HG03520 (cell line): Measurements from ENCODE around the gene PRUNE2.
"Not testable (repeated sequence)": the region's sequence is repeated elsewhere in the genome, so short reads cannot be mapped to it uniquely, and the experiment has no call there.

ENCODE experiments used
- ATAC-seq: cut with Tn5 transposase; IDR thresholded peaks from one replicate; pipeline ENCODE4 v1.9.1; 2021; ENCODE audit warnings: mild to moderate bottlenecking, moderate library complexity; ENCODE audit not compliant: unreplicated experiment

Gene PRUNE2

DNA sequence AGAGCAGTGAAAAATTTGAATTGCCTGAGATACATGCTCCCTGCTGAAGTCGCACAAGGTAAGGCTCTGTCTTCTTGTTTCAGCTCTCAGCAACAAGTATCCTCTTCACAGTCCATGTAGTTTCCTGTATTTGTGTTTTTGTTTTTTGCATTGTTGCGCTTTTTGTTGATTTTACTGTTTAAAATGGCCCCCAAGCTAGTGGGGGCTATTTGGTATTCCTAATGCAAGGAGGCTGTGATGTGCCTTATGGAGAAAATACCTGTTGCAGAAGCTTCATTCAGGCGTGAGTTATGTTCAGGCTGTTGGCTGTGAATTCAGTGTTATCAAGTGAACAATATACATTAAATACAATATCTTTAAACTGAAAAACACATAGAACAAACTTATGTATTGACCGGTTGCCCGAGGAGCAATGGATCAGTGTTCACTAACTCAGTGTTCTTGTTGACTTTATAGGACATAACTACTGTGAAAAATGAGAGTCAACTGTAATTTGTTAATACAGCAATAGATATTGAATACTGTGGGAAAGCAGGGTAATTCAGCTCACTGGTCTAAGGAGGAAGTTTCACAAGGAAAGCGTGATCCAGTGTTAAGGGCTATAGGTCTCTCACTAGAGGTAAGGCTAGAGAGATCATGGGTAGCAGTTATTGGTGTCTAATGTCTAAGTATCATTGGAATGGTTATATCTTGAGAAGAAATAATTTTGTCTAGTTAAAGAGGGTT is 296.5 kb downstream of the PRUNE2 start:
- no peak for ATAC-seq

DNA sequence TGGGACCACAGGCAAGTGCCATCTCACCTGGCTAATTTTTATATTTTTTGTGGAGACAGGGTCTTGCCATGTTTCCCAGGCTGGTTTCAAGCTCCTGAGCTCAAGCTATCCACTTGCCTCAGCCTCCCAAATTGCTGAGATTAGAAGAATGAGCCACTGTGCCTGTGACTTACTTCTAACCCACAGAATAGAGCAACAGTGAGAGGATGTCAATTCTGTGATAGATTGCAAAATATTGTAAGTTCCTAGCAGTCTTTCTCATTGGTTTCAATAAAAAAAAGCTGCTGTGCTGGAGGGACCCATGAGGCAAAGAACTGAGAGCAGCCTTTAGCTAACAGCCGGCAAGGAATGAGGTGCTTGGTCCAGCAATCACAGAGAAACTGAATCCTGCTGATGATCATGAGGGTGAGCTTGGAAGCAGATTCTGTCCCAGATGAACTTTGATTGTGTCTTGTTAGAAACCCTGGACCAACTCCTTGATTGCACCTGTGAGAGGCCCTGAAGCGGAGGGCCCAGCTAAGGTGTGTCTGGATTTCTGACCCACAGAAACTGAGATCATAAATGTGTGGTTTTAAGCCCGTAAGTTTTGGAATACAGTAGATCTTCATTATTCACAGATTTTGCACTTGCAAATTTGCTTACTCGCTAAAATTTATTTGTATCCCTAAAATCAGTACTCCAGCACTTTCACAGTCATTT is 297.2 kb downstream of the PRUNE2 start:
- ATAC-seq: no peak

DNA sequence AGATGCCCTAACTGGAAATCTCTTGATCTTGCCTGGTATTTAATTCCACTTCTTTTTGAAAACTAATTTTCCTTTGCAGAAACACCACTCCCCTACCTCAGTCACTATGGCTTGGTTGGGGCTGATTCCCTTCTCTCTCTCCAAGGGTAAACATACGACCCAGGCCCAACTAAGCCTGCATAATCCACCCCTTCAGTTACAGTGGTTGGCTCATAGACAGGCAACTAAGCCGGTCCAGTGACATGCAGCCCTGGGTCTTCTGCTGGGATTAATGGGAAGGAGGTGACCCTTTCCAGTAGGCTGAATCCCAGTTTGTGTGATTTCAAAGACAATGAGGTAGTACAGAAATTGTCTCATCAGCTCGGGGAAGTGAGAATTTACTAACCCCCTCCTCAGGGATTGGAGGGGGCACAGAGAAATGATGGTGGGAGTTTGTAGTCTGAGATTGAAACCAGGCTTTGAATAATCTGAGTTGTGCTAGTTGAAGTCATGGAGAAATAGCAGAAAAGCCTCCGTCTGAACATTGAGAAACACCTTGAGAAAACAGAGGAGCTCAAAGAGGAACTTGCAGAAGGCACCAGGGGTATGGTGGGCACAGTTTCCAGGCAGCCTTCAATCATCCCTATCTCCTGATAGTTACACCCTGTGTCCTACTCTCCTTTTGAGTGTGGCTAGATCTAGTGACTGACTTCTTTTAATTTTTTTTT is 298.0 kb downstream of the PRUNE2 start:
- no peak for ATAC-seq

- peak; percentile 95 for ATAC-seq
Observed at GRCh38 chr9:76605321-76605900, 300.5 kb downstream of the PRUNE2 start.

DNA sequence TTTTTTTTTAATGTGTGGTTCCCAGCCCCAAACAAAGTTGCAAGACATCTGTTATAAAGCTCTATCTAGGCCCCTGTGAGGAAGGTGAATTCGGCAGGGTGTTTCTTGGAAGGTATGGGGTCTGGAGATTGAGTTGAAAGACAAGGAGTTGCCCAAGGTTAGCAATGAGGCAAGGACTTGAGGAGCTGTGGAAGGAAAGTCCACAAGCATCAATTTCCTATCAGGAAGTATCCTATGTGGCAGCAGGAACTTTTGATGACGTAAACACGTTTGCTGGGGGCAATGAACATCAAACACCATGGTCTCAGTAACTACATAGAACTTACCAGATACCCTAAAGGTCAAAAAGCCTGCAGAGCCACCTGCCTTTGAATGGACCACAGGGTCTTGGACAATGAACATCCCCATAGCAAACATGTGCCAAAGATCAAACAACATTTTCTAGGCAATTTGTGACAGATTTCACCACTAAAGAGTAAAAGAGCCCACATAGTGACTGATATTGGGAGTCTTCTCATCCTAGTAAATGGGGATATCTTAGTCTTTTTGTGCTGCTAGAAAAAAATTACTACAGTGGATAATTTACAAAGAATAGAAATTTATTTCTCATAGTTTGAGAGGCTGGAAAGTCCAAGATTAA is 301.9 kb downstream of the PRUNE2 start:
- no peak for ATAC-seq

DNA sequence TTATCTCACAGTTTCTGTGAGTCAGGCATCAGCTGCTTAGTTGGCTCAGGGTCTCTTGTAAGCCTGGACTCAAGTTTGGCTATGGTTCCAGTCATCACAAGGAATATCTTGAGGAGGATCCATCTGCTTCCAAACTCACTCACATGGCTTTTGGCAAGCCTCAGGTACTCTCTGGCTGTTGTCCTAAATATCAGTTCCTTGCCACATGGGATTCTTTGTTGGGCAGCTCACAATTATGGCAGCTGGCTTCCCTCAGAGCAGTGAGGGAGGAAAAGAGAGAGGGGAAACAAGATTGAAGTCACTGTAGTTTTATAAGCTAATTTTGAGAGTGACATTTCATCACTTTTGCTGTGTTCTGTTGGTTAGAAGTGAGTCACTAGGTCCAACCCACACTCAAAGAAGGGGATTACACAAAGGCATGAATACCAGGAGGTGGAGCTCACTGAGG is 302.4 kb downstream of the PRUNE2 start:
- no peak for ATAC-seq

GRCh38 chr9:76602199-76602598 is 303.7 kb downstream of the PRUNE2 start:
- ATAC-seq: no peak

- no peak for ATAC-seq
Observed at GRCh38 chr9:76600007-76600615, 305.8 kb downstream of the PRUNE2 start.

GRCh38 chr9:76598981-76599380 is 306.9 kb downstream of the PRUNE2 start:
- ATAC-seq: no peak

DNA sequence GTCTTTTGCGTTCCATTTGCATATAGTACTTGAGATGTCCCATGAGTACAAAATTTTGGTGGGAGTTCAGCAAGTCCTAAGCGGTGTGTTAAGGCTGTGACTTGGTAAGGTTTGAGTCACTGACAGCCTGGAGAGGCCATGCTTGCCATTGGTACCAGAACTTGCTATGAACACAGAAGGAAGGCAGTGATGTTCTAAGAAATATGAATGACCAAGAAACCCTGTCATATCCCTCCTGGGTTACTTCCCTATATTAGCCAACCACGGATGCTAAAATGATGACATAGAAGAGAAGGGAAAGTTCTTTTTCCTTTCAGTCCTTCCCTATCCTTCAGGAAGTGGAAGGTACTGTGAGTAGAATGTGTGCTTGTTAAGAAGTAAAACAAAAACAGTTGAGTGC is 310.3 kb downstream of the PRUNE2 start:
- no peak for ATAC-seq

DNA sequence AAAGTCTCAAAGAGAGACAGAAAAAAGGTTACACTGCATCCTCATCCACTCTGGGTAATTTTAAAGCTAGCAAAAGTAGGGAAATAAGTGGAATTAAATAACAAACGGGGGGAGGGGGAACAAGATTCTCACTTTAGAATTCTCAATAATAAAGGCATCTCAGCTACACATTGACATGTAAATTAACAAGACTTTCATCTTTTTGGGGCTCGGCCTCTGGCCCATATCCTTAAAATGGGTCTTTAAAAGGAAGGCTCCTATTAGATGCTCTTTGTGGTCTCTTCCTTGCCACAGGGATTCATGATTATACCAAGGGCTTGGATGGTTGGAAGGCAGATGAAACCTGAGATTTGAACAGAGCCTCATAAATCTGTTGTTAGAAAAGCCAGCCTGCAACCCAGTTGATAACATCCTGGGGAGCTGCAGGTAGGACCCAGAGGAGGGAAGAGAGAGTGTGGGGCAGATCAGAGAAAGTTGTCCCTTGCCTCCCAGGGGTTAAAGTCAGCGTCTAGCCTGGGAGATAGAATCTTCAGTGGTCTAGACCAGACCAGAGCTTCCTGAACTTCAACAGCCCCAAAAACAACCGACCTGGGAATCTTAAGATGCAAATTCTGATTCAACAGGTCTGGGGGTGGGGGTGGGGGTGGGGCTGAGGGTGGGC is 311.0 kb downstream of the PRUNE2 start:
- ATAC-seq: no peak

DNA sequence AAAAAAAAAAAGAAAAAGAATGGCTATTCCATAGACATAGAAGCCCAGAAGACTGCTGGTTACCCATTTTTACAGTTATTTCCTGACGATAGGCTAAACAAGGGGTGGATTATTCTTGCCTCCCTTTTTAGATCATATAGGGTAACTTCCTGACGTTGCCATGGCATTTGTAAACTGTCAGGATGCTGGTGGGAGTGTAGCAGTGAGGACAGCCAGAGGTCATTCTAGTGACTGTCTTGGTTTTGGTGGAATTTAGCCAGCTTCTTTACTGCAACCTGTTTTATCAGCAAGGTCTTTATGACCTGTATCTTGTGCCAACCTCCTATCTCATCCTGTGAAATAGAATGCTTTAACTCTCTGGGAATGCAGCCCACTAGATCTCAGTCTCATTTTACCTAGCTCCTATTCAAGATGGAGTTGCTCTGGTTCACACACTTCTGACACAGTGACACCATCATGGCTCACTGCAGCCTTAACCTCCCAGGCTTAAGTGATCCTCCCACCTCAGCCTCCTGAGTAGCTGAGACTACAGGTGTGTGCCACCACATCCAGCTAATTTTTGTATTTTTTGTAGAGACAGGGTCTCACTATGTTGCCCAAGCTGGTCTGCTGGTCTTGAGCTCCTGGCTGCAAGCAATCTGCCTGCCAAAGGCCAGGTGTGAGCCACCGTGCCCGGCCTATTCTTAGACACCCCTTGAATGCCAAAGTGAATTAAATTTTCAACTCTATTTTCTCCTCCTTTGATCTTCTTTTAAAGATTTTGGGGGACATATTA is 311.8 kb downstream of the PRUNE2 start:
- ATAC-seq: not testable (repeated sequence)

DNA sequence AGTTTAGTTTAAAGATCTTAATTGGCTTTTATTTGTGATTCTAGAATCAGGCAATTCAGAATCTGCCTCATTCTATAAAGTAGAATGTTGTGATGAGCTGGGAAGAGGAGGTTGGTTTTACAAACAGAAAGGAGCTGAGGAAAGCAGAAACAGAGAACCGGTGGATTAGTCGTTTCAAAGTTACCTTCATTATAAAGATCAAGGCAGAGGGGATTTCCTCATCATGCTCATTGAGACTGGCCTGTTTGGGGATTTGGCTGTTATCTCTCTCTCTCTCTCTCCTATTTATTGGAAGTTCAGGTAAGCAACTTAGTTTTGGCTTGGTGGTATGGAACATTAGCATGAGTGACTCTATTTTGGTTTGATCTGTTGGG is 313.0 kb downstream of the PRUNE2 start:
- ATAC-seq: no peak

DNA sequence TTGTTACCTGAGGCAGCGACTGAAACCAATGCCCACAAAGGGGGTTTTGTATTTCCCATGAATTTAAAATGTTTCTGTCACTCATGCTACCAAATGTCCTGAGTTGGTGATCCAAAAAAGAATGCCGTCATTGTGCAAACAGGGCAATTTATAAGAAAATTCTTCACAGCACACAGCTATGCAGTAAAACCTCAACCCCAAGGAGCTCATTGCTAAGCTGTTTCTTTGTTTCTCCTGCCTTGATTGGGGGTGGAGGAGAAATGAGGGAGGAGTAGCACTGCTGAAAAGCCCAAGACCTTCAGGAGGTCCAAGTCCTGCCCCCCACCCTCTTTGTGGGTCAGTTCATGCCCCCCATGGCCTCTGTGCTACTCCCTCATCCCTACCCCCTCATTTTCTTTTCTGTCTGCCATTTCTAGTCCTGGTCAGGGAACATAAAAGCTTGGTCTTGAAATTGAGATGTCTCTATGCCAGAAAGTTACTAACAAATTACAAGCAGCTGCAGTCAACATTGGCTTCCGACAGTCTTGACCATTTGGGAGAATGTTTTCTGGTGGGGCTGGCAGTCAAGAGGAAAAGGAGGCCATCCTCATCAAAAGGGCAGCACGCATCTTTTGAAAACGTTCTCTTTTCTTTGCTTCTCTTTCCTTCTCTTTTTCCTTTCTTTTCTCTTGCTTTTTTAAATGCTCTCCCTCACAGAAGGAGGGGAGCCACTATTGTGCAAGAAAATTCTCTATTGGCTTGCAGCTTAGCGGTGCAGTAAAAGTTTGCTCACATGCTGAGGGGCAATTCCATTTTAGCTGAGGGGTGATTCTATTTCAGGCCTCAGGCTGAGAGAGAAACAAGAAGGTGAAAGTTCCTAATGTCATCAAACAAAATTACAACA is 313.6 kb downstream of the PRUNE2 start:
- ATAC-seq: no peak

DNA sequence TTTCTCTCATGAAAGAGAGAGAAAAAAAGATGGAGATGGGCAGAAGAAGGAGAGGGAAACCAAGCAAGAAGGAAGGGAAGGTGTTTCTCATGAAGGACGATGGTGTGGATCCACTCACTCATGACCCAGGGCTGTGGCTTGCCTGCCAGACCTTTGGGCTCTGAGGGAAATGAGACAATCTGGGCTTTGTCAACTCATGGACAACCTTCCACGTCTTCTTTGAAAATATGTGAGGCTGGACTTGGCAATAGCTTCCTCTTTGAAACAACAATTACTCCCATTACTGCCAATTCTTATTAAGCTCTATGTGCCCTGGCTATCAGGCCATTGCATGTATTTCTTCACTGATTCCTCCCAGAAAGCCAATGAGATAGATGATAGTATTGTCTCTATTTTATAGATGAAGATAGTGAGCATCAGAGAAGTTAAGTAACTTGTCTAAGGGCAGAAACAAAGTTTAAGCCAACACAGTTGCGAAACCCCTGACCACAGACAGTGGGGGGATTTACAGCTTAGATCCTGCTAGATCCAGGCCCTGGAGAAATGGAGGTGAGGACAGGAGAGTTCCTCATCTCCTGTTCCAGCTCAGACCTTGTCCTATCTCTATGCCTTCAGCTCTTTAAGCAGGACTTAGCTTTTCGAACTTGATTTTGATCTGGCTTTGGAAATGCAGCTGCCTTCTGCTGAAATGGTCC is 314.5 kb downstream of the PRUNE2 start:
- no peak for ATAC-seq

DNA sequence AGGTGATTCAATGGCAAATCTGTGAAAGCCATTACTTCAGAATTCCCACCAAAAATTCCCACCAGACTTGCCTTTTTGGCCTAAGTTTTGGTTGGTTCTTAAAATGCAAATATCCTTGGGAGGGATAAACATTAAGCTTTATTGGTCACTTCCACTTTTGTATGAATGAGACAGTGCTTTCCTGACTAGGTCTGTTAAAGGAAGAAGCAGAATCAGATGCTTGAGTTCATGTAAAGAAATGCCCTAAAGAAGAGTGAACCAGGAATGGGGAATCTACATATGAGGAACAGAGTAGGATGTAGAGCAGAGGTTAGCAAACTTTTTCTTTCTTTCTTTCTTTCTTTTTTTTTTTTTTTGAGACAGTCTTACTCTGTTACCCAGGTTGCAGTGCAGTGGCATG is 317.6 kb downstream of the PRUNE2 start:
- ATAC-seq: no peak

DNA sequence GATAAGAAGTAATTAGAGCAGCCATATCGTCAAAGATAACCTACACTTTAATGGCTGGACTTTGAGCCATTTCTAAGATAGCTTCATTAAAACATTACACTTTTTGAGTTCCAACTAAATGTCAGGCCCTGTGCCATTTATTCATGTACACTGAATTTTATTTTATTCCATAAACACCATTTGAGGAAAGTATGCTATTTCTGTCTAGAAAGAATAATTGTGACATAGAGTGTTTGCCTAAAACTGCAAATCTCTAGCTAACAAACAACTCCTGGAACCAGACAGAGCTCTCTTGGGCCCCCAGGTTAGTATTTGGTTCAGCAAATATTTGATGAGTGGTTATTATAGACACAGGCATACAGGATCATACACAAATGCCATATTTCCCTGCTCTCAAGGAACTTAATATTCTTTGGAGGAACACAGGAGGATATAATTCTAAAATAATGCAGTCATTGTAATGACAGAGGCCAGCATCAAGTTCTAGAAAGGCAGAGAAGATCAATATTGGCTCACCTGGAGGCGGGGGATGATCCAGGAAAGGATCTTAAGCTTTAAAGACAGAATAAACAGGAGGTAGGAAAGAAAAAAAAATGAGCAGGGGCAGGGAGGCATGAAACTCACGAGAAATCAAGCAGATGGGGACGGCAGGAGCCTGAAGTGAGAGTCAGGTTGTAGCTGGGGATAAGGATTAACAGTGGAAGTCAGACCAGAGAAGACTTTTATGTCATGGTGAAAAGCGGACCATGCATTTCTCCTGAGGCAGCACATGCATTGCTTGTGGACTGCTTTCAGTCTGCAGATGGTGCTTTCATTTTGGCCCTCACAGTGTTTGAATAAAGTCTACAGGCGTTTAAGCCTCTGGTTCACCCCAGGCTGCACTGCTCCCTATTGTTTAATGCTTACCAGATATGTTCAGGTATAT is 319.3 kb downstream of the PRUNE2 start:
- ATAC-seq: no peak
